K562 (cell line): ENCODE data around the gene DTHD1. TPM values are rescaled to one million over a fixed set of nuclear protein-coding genes. Genes with fewer than 3 reads are reported as not detected.

Experiments
- ATAC-seq: fragments of 200-7000 bp; cut with Tn5 transposase; 3 replicates; pipeline ENCODE4 v1.9.1; 2020; ENCODE audit warnings: moderate library complexity
- BruUV-seq: library from RNA; stranded (reverse); fragments of 400-500 nt; replicated peaks from 2 replicates; lab custom pipeline; 2021; lab: Mats Ljungman, UMichigan
- CTCF ChIA-PET: fragments of 300-600 bp; formaldehyde crosslinking; extraction: SDS; loops from one replicate; lab custom pipeline; 2021; ENCODE audit warnings: low intra/inter-chr PET ratio; lab: Yijun Ruan, JAX
- POLR2A ChIA-PET: fragments of 300-600, 350-650 bp; sonication (Branson Sonifier 250); formaldehyde crosslinking; extraction: SDS; loops from one replicate; lab custom pipeline; 2021; ENCODE audit warnings: antibody characterized with exemption, inconsistent platforms; lab: Yijun Ruan, JAX
- DNase-seq, 4 experiments: peaks; one replicate each; pipeline versions ENCODE4 v3.0.0 to v3.0.0-alpha.2; 2011 to 2018; ENCODE audit warnings: low spot score in 3 of 4, mixed read lengths in 3 of 4; ENCODE audit errors: extremely low read depth in 1 of 4
- FAIRE-seq: peaks from 2 replicates; lab custom pipeline; 2011; peaks lifted over from hg19 to GRCh38; lab: Jason Lieb, UNC
- H2AFZ ChIP-seq: 2 replicates; pipeline ENCODE4 v1.6.0; 2011; ENCODE audit warnings: low read depth, low read length, control low read depth, inconsistent platforms
- H3K27ac ChIP-seq: fragments of 200-600 bp; 3 replicates; pipeline ENCODE4 v1.8.0; 2011; ENCODE audit warnings: low read depth, mild to moderate bottlenecking, control low read depth, inconsistent platforms, low read length, moderate library complexity, mixed read lengths; ENCODE audit errors: extremely low read depth
- H3K27me3 ChIP-seq, 2 experiments: fragments of 300-600 bp in 1 of 2; 2 replicates in 1 of 2; 3 replicates in 1 of 2; pipeline versions ENCODE4 v1.6.0 to v1.8.0; 2011; ENCODE audit warnings: inconsistent platforms in 2 of 2, low read length in 2 of 2, mild to moderate bottlenecking in 1 of 2, mixed read lengths in 1 of 2, moderate library complexity in 1 of 2; ENCODE audit not compliant: control insufficient read depth in 2 of 2, insufficient read depth in 2 of 2
- H3K36me3 ChIP-seq: fragments of 300-600 bp; 3 replicates; pipeline ENCODE4 v1.8.0; 2011; ENCODE audit warnings: mild to moderate bottlenecking, low read length, inconsistent platforms; ENCODE audit not compliant: control insufficient read depth, insufficient read depth
- H3K4me1 ChIP-seq, 2 experiments: fragments of 200-600 bp in 1 of 2; replicated peaks in 1 of 2; 2 replicates in 1 of 2; 3 replicates in 1 of 2; pipeline versions ENCODE4 v1.5.1 to v1.8.0; 2011; ENCODE audit warnings: inconsistent platforms in 2 of 2, low read length in 2 of 2, mild to moderate bottlenecking in 1 of 2, mixed read lengths in 1 of 2, moderate library complexity in 1 of 2; ENCODE audit not compliant: control insufficient read depth in 2 of 2, insufficient read depth in 2 of 2
- H3K4me2 ChIP-seq: 2 replicates; pipeline ENCODE4 v1.6.1; 2011; ENCODE audit warnings: low read length, control low read depth, inconsistent platforms, mixed read lengths; ENCODE audit not compliant: insufficient read depth
- H3K4me3 ChIP-seq: fragments of 200-600 bp; sonication (generic), shearing (Covaris generic); 2 replicates; pipeline ENCODE4 v1.5.1; 2016; ENCODE audit warnings: control low read depth, inconsistent platforms
- H3K79me2 ChIP-seq: fragments of 200-600 bp; 3 replicates; pipeline ENCODE4 v1.8.0; 2011; ENCODE audit warnings: low read length, inconsistent platforms; ENCODE audit not compliant: control insufficient read depth, insufficient read depth
- H3K9ac ChIP-seq, 2 experiments: 2 replicates each; pipeline versions ENCODE4 v1.6.0 to v1.6.1; 2011; ENCODE audit warnings: low read depth in 2 of 2, low read length in 2 of 2, control low read depth in 1 of 2, inconsistent platforms in 1 of 2, mild to moderate bottlenecking in 1 of 2, mixed read lengths in 1 of 2; ENCODE audit not compliant: insufficient read depth in 1 of 2
- H3K9me1 ChIP-seq: one replicate; pipeline ENCODE4 v1.6.0; 2011; ENCODE audit warnings: inconsistent platforms, mild to moderate bottlenecking, low read length, moderate library complexity; ENCODE audit not compliant: control insufficient read depth, insufficient read depth
- H3K9me3 ChIP-seq: replicated peaks from 2 replicates; pipeline ENCODE4 v1.5.1; 2011; ENCODE audit warnings: low read depth, low read length, inconsistent platforms; ENCODE audit not compliant: control insufficient read depth, insufficient read depth
- H4K20me1 ChIP-seq: replicated peaks from 2 replicates; pipeline ENCODE4 v1.6.1; 2011; ENCODE audit warnings: low read length, inconsistent platforms, mixed read lengths; ENCODE audit not compliant: control insufficient read depth, insufficient read depth
- HOXB6 ChIP-seq: fragments of 250-450 bp; sonication (Bioruptor Pico); IDR thresholded peaks from 2 replicates; pipeline ENCODE4 v1.5.1; 2022; ENCODE audit warnings: mild to moderate bottlenecking, borderline replicate concordance
- KLF6 ChIP-seq: fragments of 250-450 bp; sonication (Bioruptor Pico); IDR thresholded peaks from 2 replicates; pipeline ENCODE4 v1.4.0; 2020; ENCODE audit warnings: mild to moderate bottlenecking, moderate library complexity, borderline replicate concordance
- ZBTB49 ChIP-seq: sonication (generic); formaldehyde crosslinking; IDR thresholded peaks from 2 replicates; pipeline ENCODE4 v1.8.0; 2022; ENCODE audit warnings: missing genetic modification reagents, mild to moderate bottlenecking, borderline replicate concordance
- ZBTB8A ChIP-seq: fragments of 450-650 bp; IDR thresholded peaks from 2 replicates; pipeline ENCODE4 v1.6.1; 2018; ENCODE audit warnings: mild to moderate bottlenecking, moderate library complexity; ENCODE audit not compliant: partially characterized antibody
- ZFP1 ChIP-seq: fragments of 450-650 bp; formaldehyde crosslinking; IDR thresholded peaks from 2 replicates; pipeline ENCODE4 v1.4.0; 2020; ENCODE audit warnings: mild to moderate bottlenecking, mixed read lengths
- WGBS: fragments of 100-300 bp; shearing (Covaris generic); methylation state at CpG from one replicate; pipeline ENCODE4 v1.1.6; 2016; ENCODE audit warnings: low coverage, mixed read lengths; ENCODE audit not compliant: insufficient coverage; ENCODE audit errors: missing lambda C conversion rate; 5-methylcytosine and 5-hydroxymethylcytosine counted together
- in situ Hi-C: fragments of 300-500 bp; cut with MboI; formaldehyde crosslinking; loops from 4 replicates; pipeline ENCODE4 v1.15.0; 2018; ENCODE audit warnings: inconsistent platforms, mixed read lengths
- intact Hi-C: fragments of 100-400 bp; cut with micrococcal nuclease; formaldehyde crosslinking; loops from 2 replicates; pipeline ENCODE4 v1.14.2; 2022
- polyA plus RNA-seq, 8 experiments: library from polyadenylated mRNA; depleted of rRNA in 4 of 8; stranded (reverse) in 5 of 8; unstranded in 3 of 8; fragments of >200 nt; fragmentation: Nextera tagmentation in 2 of 8; fragmentation: Illumina TruSeq in 1 of 8; extraction: Ambion mirVana in 2 of 8; extraction: Trizol in 1 of 8; gene quantifications; 2 replicates each; pipeline versions ENCODE4 v1.2.1 to v1.2.3, GENCODE V29; 2011 to 2014; ENCODE audit warnings: inconsistent platforms in 1 of 8, missing spikeins in 1 of 8
- total RNA-seq, 7 experiments: library from RNA; depleted of rRNA in 6 of 7; stranded (reverse); fragments of >200 nt in 6 of 7; fragmentation: Illumina TruSeq in 2 of 7; extraction: Trizol in 2 of 7; gene quantifications; 2 replicates each; pipeline versions ENCODE4 v1.2.1 to v1.2.3, GENCODE V29; 2011 to 2021; ENCODE audit warnings: low replicate concordance in 1 of 7

The DTHD1 gene
- total and polyA plus RNA-seq, 9 of the 15 experiments (the other 6 are each of a cell fraction or from before 2014, with no cell fraction given), result not detected

- intact Hi-C loops (no loop called here), in situ Hi-C loops (no loop called here)
Measured at GRCh38 chr4:36392916-36393315, 111.5 kb downstream of the DTHD1 start.

More at GRCh38 chr4:36392916-36393315, 111.5 kb downstream of the DTHD1 start:
- no peak overlapping the region for H2AFZ ChIP-seq
- ATAC-seq, result no peak
- no peaks in the 10 kb centered on the region for H3K4me1 ChIP-seq
- H3K9me3 ChIP-seq, result no peaks in the 10 kb centered on the region
- TF ChIP-seq HOXB6 (CRISPR knock-in tag) (no peak), ZBTB8A (no peak), ZBTB49 (CRISPR knock-in tag) (no peak), KLF6 (CRISPR knock-in tag) (no peak), ZFP1 (CRISPR knock-in tag) (no peak)
- TF ChIP-seq, all 486 proteins: peak for 0
- DNase-seq (no peak), FAIRE-seq (no peak)
- H3K27me3 ChIP-seq, result no peaks in the 10 kb centered on the region
- H3K36me3 ChIP-seq, result no peaks in the 10 kb centered on the region
- no TSS peak for BruUV-seq
- H3K4me3 ChIP-seq, result no peak overlapping the region
- no peak overlapping the region for H3K4me2 ChIP-seq
- ChIA-PET POLR2A (no interaction called here), CTCF (interaction anchor here (0.7 kb wide), 1 partner anchor 976 kb away, joined by 3 read pairs; no protein-coding TSS in a partner anchor)
- WGBS, result 1% methylated on average over 4 of the region's 4 CpGs
- H3K79me2 ChIP-seq, result no peaks in the 10 kb centered on the region
- no peak overlapping the region for H3K27ac ChIP-seq
- no peaks in the 10 kb centered on the region for H4K20me1 ChIP-seq
- no peak overlapping the region for H3K9ac ChIP-seq
- H3K9me1 ChIP-seq, result no peaks in the 10 kb centered on the region

Other genes with a start within 250 kb of the DTHD1 start
- not detected in 2 replicates for gene ARAP2, start 37.1 kb upstream of the DTHD1 start, total RNA-seq (2014; rRNA removed)
- gene ARAP2, start 37.1 kb upstream of the DTHD1 start, total RNA-seq (2014; rRNA removed; fragmentation: Illumina TruSeq; extraction: Trizol), result 0.03 and 0.11 TPM in 2 replicates
- 0.04 and 0.26 TPM in 2 replicates for gene ARAP2, start 37.1 kb upstream of the DTHD1 start, total RNA-seq (2015; rRNA removed; fragmentation: Illumina TruSeq; extraction: Trizol)
- 0.18 and 0.22 TPM in 2 replicates for gene ARAP2, start 37.1 kb upstream of the DTHD1 start, total RNA-seq (2021)
- 0.03 and 0.35 TPM in 2 replicates for gene ARAP2, start 37.1 kb upstream of the DTHD1 start, polyA plus RNA-seq (2011; rRNA removed)
- gene ARAP2, start 37.1 kb upstream of the DTHD1 start, polyA plus RNA-seq (2014; fragmentation: Illumina TruSeq; extraction: Trizol), result 0.03 and 0.07 TPM in 2 replicates
- gene ARAP2, start 37.1 kb upstream of the DTHD1 start, polyA plus RNA-seq (2014; fragmentation: Nextera tagmentation; extraction: Ambion mirVana), result not detected
- 0.07 TPM in 1 of 2 replicates, not detected in the other for gene ARAP2, start 37.1 kb upstream of the DTHD1 start, polyA plus RNA-seq (2014; rRNA removed)